NCI-H774 (cell line): ENCODE measurements around the gene SPATA7.
"Not testable (repeated sequence)": the region's sequence is repeated elsewhere in the genome, so short reads cannot be mapped to it uniquely, and the experiment has no call there.

Experiments used
- DNase-seq: peaks from one replicate; lab custom pipeline; 2025; lab: John Stamatoyannopoulos, UW

The SPATA7 gene, protein sequence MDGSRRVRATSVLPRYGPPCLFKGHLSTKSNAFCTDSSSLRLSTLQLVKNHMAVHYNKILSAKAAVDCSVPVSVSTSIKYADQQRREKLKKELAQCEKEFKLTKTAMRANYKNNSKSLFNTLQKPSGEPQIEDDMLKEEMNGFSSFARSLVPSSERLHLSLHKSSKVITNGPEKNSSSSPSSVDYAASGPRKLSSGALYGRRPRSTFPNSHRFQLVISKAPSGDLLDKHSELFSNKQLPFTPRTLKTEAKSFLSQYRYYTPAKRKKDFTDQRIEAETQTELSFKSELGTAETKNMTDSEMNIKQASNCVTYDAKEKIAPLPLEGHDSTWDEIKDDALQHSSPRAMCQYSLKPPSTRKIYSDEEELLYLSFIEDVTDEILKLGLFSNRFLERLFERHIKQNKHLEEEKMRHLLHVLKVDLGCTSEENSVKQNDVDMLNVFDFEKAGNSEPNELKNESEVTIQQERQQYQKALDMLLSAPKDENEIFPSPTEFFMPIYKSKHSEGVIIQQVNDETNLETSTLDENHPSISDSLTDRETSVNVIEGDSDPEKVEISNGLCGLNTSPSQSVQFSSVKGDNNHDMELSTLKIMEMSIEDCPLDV

GRCh38 chr14:88385212-88386101, at the start of gene SPATA7:
SPATA7 (plus strand) TSS chr14:88385657; CDS start chr14:88385819, 162 bp downstream.
- DNase-seq, result peak; percentile 92

GRCh38 chr14:88340357-88340756, 45.1 kb upstream of the SPATA7 start:
- no peak for DNase-seq

- no peak for DNase-seq
These were observed 42.5 kb upstream of the SPATA7 start for GRCh38 chr14:88342980-88343379.

DNA sequence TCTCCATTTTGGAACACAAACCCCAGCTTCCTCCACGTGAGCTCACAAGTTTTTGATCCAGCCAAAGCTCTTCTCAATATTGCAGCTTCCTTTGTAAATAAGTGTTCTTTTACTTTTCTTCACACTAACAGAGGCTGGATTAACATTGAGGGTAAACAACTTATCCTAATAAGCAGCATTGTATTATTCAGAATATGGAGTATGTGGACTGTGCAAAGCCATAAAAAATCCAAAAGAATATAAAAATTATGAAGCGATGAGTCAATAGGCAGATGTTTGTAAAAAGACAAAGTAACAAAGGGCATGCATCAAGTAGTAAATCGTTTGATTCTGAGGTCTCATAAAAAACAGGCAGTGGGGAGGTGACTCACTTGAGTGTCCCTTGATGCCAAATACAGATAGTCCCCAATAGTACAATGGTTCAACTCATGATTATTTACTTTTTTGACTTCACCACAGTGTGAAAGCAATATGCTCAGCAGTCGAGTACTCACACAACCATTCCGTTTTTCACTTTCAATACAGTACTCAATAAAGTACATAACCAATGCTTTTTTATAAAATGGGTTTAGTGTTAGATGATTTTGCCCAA, 39.3 kb upstream of the SPATA7 start:
- DNase-seq, result peak; percentile 25

- no peak for DNase-seq
These were observed 36.9 kb upstream of the SPATA7 start for GRCh38 chr14:88348546-88348945.

GRCh38 chr14:88351966-88352691, 33.3 kb upstream of the SPATA7 start:
- DNase-seq, result peak; percentile 55

DNA sequence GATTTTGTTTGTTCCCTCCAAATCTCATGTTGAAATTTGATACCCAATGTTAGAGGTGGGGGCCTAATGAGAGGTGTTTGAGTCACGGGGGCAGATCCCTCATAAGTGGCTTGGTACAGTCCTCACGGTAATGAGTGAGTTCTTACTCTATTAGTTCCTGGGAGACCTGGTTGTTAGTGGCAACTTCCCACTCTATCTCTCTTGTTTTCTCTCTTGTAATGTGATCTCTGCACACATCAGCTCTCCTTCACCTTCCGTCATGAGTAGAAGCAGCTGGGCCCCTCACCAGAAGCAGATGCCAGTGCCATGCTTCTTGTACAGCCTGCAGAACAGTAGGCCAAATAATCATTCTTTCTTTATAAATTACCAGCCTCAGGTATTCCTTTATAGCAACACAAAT, 32.8 kb upstream of the SPATA7 start:
- peak; percentile 56 for DNase-seq

GRCh38 chr14:88354358-88354757, 31.1 kb upstream of the SPATA7 start:
- DNase-seq, result no peak

GRCh38 chr14:88359500-88359899, 26.0 kb upstream of the SPATA7 start:
- DNase-seq, result no peak

DNA sequence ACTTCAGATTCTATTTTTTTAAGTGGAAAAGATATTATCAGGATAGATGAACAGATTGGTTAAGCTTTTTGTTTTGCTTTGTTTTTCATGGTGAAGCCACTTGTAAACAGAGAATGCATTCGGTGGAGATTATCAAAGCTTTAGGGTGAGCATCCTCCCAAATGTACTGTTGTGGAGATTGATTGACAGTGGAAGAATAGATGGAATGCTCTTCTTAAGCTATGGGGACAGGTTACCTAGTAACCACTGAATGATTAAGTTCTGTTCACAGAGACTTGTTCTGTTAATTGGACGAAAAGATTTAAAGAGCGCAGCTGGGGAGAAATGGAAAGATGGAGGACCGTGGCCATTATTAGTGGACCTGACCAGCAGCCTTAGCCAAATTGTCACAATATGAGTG, 21.8 kb upstream of the SPATA7 start:
- no peak for DNase-seq

GRCh38 chr14:88364710-88365413, 20.6 kb upstream of the SPATA7 start:
- DNase-seq, result no peak

- DNase-seq, result no peak
These were observed 16.0 kb upstream of the SPATA7 start for GRCh38 chr14:88369496-88369895.

DNA sequence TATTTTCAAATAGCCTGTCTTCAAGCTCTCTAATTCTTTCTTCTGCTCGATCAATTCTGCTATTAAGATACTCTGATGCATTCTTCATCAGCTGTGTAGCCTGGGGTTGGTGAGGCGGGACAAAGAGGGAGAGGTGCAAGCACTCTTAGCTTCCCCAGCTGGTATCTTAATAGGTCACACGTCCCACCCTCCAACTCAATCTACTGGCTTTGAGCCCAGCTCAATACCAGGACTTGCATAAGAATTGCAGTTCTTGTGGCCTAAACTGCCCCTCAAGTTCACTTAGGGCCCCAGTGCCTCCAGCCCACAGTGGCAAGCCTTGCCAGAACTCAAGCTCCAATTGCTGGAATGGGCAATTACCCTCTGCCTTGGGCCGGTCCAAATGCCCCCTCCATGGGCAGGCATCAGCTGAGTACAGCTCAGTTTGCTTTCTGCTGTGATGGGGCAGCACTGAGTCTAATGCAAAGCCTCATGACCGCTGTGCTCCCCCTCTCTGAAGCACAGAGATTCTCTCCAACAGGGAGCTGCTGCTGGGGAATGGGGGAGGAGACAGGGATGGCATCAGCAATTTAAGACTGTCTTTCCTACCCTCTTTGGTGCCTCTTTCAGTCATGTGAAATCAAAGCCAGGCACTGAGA, 5.6 kb upstream of the SPATA7 start:
- no peak for DNase-seq

DNA sequence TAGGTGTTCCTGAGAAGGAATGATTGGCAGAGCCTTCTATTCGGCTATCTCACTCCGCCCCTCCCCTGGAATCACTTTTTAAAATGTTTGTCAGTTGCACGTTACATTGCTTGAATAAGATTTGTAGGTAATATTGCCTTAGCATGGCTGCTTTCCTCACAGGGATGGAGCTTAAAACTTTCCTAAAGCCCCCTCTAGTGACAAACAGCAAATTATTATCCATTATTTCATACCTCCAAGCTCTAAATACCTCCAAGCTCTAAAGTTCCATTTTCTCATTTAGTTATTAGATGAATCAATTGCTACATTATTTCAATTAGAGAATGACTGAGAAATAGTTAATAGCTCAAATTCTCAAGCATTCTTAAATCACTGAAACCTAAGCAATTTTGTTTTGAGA, 5.1 kb upstream of the SPATA7 start:
- DNase-seq, result no peak

DNA sequence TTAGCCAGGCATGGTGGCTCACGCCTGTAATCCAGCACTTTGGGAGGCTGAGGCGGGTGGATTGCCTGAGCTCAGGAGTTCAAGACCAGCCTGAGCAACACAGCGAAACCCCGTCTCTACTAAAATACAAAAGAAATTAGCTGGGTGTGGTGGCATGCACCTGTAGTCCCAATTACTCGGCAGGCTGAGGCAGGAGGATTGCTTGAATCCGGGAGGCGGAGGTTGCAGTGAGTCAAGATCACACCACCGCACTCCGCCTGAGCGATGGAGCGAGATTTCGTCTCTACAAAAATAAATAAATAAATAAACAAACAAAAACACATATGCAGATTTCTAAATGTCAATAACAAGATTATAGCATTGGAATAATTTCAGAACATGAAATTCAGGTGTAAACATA, 3.8 kb upstream of the SPATA7 start:
- DNase-seq, result not testable (repeated sequence)

DNA sequence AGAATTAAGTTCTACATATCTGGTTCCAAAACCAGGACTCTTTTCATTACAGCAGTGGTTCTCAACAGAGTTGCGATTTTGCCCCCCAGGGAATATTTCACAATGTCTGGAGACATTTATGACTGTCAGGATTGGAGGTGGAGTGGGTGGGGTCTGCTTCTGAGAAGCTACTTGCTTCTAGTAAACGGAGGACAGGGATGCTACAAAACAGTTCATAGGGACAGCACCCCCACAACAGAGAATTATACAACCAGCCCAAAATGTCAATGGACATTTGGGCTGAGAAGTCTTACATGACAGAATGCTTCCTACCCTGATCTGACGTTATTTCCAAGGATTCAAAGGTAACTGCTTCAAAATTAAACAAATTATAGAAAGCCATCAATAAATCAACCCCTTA, 739 bp upstream of the SPATA7 start:
- DNase-seq, result no peak

- no peak for DNase-seq
These were observed 868 bp downstream of the SPATA7 start for GRCh38 chr14:88386256-88386794.

DNA sequence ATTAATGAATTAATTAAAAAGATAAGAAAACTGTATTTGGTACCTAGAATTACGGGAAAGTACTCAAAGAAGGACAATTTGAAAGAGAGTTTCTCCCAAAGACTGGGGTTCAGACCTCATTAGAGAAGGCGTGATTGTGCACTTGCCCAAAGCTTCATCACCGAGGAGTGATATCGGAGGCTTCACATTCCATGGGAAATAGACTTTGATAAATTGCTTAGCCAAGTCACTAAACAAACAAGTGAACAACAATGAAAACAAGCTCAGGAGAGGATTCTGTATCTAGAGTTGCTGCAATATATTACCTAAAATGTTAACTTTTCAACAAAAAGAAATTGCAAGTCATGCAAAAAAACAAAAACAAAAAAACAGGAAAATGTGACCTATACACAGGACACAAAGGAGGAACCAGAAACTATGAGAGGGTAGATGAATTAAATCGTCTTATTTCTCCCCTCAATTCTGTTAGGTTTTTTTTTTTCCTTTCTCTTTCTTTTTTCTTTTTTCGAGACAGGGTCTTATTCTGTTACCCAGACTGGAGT, 3.4 kb downstream of the SPATA7 start:
- no peak for DNase-seq

DNA sequence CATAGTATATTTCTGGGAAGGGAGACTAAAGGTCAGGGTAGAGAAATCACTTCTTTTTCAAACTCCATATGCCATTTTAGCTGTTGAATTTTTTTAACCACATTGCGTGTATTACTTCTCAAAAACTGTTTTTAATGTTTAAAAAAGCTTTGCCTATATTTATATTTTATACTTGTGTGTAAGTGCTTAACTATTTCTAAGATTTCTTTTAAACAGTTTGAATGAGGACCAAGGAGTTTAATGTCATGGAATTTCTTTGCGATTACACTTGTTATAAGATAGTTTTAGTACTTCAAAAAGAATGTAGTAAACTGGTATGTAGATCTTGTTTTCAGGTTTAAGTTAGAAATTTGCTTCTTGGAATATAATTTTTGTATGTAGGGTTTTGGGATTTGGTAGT, 7.2 kb downstream of the SPATA7 start:
- DNase-seq, result no peak

DNA sequence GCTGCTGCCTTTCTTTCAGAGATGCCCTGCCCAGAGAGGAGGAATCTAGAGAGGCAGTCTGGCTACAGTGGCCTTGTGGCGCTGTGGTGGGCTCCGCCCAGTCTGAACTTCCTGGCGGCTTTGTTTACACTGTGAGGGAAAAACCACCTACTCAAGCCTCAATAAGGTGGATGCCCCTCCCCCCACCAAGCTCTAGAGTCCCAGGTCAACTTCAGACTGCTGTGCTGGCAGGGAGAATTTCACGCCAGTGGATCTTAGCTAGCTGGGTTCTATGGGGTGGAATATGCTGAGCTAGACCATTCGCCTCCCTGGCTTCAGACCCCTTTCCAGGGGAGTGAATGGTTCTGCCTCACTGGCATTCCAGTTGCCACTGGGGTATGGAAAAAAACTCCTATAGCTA, 25.6 kb downstream of the SPATA7 start:
- no peak for DNase-seq
